Measurements from ENCODE around the gene CLNK.

The CLNK gene

DNA sequence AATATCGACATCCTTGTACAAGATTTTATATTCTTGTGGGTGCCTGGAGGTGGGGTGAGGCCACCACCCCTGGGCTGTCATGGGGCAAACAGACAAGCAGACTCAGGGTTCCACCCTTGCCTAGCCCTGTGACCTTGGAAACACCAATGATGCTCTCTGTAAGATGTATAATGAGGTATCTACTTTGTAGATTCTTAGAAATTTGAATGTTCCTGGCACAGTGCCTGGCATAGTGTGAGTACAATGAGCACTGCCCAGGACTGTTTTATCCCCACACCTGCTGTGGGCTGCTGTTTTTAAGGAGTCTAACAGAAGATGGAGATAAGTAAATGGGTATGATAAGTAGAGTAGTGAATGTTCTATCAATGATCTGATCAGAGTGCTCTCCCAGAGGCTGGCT lies 230.4 kb downstream of the CLNK start:
- no peak for DNase-seq

DNA sequence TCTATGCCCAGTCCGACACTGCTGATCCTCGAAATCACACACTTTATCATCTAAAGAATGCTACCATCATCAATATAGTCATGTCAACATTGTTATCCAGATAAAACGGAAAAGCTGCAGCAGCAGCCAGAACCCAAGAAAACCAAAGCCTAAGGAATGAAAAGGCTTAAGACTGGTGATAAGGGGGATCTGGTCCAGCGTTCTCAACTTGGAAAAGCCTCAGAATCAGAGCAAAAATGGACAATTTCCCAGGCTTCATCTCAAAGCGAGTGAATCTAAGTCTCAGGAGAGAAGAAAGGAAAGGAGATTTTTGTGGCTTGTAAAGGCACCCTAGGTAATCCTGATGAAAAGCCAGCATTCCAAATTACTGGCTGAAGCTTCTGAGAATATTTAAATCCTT lies 235.6 kb downstream of the CLNK start:
- no peak for DNase-seq

DNA sequence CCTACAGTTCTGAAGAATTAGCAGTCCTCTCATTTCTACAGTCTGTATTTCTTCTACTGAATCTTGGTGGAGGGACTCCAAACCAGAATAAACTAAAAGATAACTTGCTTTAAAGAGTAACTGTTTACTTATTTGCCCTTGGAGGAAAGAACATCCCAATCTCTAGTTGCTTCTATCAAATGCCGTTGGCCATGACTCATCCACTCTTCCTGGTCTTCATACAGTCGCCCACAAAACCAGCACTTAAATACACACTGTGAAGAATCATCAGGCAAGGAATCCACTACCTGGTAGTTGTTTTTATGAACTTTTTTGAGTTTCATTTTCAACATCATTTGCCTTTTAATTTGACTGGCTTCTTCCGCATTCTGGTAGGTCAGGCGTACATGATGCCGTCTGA lies 241.6 kb downstream of the CLNK start:
- no peak for DNase-seq

DNA sequence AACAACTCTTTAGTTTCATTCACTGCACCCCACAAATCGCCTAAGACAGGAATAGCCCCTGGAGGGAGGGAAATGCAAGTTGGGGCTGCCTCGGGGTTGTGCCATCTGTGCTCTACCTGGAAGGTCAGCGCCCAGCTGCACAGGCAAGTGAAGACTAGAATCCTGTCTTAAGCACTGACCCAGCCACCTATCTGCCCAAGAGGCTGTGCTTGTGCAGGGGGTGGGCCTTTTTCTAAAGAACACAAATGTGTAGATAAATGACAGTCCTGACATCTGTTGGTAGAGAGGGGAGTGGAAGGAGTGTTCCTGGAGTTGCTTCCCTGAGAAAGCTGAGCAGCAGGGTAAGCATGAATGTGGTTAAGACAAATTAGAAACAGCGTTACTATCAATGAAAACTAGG lies 243.1 kb downstream of the CLNK start:
- no peak for DNase-seq

DNA sequence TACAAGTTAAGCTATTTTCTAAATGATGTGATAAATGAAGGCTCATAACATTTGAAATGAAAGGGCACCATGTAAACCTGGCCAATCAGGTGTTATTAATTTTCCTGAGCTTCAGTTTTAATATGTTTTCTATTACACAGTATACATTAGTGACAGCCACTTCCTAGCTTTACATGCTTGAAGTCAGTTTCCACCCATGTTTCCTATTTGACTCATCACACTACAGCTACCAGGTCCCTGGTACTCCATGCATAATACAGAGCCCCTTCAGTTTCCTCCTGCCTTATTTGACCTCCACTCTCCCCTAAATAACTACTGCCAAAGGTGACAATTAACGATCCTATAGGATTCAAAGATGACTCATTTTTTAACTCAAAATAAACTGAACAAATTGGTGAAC lies 245.6 kb downstream of the CLNK start:
- DNase-seq, result no peak

DNA sequence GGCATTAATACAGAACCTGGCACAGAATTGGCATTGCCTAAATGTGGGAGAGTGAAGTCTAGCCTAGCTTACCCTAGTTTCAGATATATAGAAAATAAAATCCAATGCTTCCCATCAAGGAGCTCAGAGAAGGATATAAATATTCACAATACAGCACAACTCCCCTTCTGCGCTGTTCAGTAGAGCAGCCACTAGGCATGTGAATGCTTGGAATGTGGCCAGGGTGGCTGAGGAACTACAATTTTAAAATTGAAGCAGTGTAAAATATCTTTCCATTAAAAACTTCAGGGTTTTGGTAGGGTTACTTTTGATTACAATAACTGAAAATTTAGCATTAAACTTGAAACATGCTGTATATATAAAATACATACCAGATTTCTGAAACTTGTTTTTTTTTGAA lies 246.8 kb downstream of the CLNK start:
- no peak for DNase-seq

Data from fibroblast of skin of abdomen (primary cell).